SU-DHL-6 (cell line): Measurements from ENCODE around the gene CRAT.

Experiments
- H2AFZ ChIP-seq: fragments of 200-600 bp; sonication (generic); 2 replicates; pipeline ENCODE4 v1.6.1; 2014; ENCODE audit warnings: low read depth, mild to moderate bottlenecking, moderate library complexity, mixed read lengths, antibody characterized with exemption, low read length; ENCODE audit not compliant: severe bottlenecking
- H3F3A ChIP-seq: fragments of 200-600 bp; shearing (Covaris generic); 2 replicates; pipeline ENCODE4 v1.6.0; 2016; ENCODE audit warnings: antibody characterized with exemption, mild to moderate bottlenecking; ENCODE audit not compliant: insufficient read depth
- H3K27ac ChIP-seq: fragments of 200-600 bp; sonication (generic); 2 replicates; pipeline ENCODE4 v1.5.1; 2016; ENCODE audit warnings: low read depth, mild to moderate bottlenecking, low read length, moderate library complexity, mixed read lengths
- H3K27me3 ChIP-seq: fragments of 200-600 bp; sonication (generic), shearing (Covaris generic); 2 replicates; pipeline ENCODE4 v1.6.0; 2014; ENCODE audit warnings: mild to moderate bottlenecking, low read length
- H3K36me3 ChIP-seq: fragments of 200-600 bp; sonication (generic); 2 replicates; pipeline ENCODE4 v1.6.1; 2014; ENCODE audit warnings: mild to moderate bottlenecking, low read length, mixed read lengths
- H3K4me2 ChIP-seq: fragments of 300-600, 200-600 bp; shearing (Covaris generic), sonication (generic); 2 replicates; pipeline ENCODE4 v1.6.0; 2014; ENCODE audit warnings: low read length, low read depth, mild to moderate bottlenecking; ENCODE audit not compliant: poor library complexity, severe bottlenecking
- H3K4me3 ChIP-seq: fragments of 200-600 bp; sonication (generic); 2 replicates; pipeline ENCODE4 v1.5.1; 2014; ENCODE audit warnings: antibody characterized with exemption, low read length, mild to moderate bottlenecking, mixed read lengths; ENCODE audit not compliant: insufficient read depth, poor library complexity, severe bottlenecking
- H3K79me2 ChIP-seq: fragments of 200-600 bp; sonication (generic); 2 replicates; pipeline ENCODE4 v1.6.1; 2014; ENCODE audit warnings: mild to moderate bottlenecking, low read length, moderate library complexity; ENCODE audit not compliant: insufficient read depth
- H3K9ac ChIP-seq: fragments of 200-600 bp; sonication (generic); 2 replicates; pipeline ENCODE4 v1.7.0; 2014; ENCODE audit warnings: mild to moderate bottlenecking, low read length
- H3K9me2 ChIP-seq: fragments of 200-600 bp; sonication (generic); replicated peaks from 2 replicates; pipeline ENCODE4 v1.6.1; 2014; ENCODE audit warnings: low read length; ENCODE audit not compliant: insufficient read depth
- H3K9me3 ChIP-seq: fragments of 200-600 bp; sonication (generic); 2 replicates; pipeline ENCODE4 v1.6.1; 2014; ENCODE audit warnings: low read length, mixed read lengths; ENCODE audit not compliant: insufficient read depth
- H4K20me1 ChIP-seq: fragments of 200-600 bp; sonication (generic); 2 replicates; pipeline ENCODE4 v1.6.1; 2014; ENCODE audit warnings: low read depth, mild to moderate bottlenecking, antibody characterized with exemption, low read length, moderate library complexity, mixed read lengths
- CTCF ChIP-seq: fragments of 200-600 bp; sonication (generic); IDR thresholded peaks from one replicate; pipeline ENCODE4 v1.5.1; 2017; ENCODE audit warnings: antibody characterized with exemption, mild to moderate bottlenecking, low read length, moderate library complexity; ENCODE audit not compliant: insufficient read depth, poor library complexity, severe bottlenecking
- EZH2phosphoT487 ChIP-seq: fragments of 200-600 bp; sonication (generic), shearing (Covaris generic); conservative IDR thresholded peaks from 2 replicates; pipeline ENCODE4 v1.6.1; 2018; ENCODE audit warnings: mild to moderate bottlenecking, antibody characterized with exemption, low read length, moderate library complexity, mixed read lengths

The CRAT gene

GRCh38 chr9:129069862-129070641 is 40.5 kb downstream of the CRAT start:
- Histone ChIP-seq H3K9me3 (no peaks in the 10 kb centered on the region), H3K9ac (no peak overlapping the region), H2AFZ (no peak overlapping the region), H3K79me2 (no peaks in the 10 kb centered on the region), H3K36me3 (no peaks in the 10 kb centered on the region), H3K27me3 (no peaks in the 10 kb centered on the region), H3K4me3 (no peak overlapping the region), H4K20me1 (no peaks in the 10 kb centered on the region), H3K27ac (no peak overlapping the region), H3F3A (no peaks in the 10 kb centered on the region), H3K9me2 (no peaks in the 10 kb centered on the region), H3K4me2 (no peak overlapping the region)
- no peak for TF ChIP-seq EZH2phosphoT487
- TF ChIP-seq CTCF = no peak

- no peak overlapping the region for H3K9ac ChIP-seq
- no peaks in the 10 kb centered on the region for H3K9me2 ChIP-seq
- no peaks in the 10 kb centered on the region for H3F3A ChIP-seq
- H4K20me1 ChIP-seq = no peaks in the 10 kb centered on the region
- TF ChIP-seq EZH2phosphoT487 (no peak), CTCF (no peak)
- H3K36me3 ChIP-seq = no peaks in the 10 kb centered on the region
- no peaks in the 10 kb centered on the region for H3K79me2 ChIP-seq
- H3K4me3 ChIP-seq = no peak overlapping the region
- H3K27me3 ChIP-seq = no peaks in the 10 kb centered on the region
- no peak overlapping the region for H3K27ac ChIP-seq
- H3K4me2 ChIP-seq = no peak overlapping the region
- H2AFZ ChIP-seq = no peak overlapping the region
- H3K9me3 ChIP-seq = no peaks in the 10 kb centered on the region
Observed at GRCh38 chr9:129068990-129069861, 41.4 kb downstream of the CRAT start.

DNA sequence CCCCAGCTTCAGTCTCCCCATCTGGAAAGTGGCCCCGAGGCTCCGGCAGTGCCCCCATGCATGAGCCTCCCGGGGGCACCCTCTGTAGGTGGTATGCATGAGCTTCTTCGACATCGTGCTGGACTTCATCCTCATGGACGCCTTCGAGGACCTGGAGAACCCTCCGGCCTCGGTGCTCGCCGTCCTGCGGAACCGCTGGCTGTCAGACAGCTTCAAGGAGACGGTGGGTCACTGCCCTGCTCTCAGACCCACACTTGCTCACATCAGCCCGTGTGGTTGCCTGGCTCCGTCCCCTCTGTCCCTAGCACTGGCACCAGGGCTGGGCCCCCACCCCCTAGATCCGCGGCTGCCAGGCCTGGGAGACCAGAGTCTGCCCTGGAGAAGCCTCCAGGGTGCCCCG is 42.5 kb downstream of the CRAT start:
- Histone ChIP-seq H3K9ac (no peak overlapping the region), H3K79me2 (no peaks in the 10 kb centered on the region)

More for the DNA sequence above, 42.5 kb downstream of the CRAT start:
- no peak overlapping the region for H3K4me3 ChIP-seq
- no peak overlapping the region for H2AFZ ChIP-seq
- no peaks in the 10 kb centered on the region for H3K9me2 ChIP-seq
- no peak overlapping the region for H3K4me2 ChIP-seq
- no peaks in the 10 kb centered on the region for H3F3A ChIP-seq
- TF ChIP-seq EZH2phosphoT487 (no peak), CTCF (no peak)
- H3K27ac ChIP-seq = no peak overlapping the region
- no peaks in the 10 kb centered on the region for H4K20me1 ChIP-seq
- no peaks in the 10 kb centered on the region for H3K9me3 ChIP-seq
- H3K36me3 ChIP-seq = no peaks in the 10 kb centered on the region
- H3K27me3 ChIP-seq = no peaks in the 10 kb centered on the region
